ENCODE measurements around the gene CXCL16.

The CXCL16 gene, protein sequence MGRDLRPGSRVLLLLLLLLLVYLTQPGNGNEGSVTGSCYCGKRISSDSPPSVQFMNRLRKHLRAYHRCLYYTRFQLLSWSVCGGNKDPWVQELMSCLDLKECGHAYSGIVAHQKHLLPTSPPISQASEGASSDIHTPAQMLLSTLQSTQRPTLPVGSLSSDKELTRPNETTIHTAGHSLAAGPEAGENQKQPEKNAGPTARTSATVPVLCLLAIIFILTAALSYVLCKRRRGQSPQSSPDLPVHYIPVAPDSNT

DNA sequence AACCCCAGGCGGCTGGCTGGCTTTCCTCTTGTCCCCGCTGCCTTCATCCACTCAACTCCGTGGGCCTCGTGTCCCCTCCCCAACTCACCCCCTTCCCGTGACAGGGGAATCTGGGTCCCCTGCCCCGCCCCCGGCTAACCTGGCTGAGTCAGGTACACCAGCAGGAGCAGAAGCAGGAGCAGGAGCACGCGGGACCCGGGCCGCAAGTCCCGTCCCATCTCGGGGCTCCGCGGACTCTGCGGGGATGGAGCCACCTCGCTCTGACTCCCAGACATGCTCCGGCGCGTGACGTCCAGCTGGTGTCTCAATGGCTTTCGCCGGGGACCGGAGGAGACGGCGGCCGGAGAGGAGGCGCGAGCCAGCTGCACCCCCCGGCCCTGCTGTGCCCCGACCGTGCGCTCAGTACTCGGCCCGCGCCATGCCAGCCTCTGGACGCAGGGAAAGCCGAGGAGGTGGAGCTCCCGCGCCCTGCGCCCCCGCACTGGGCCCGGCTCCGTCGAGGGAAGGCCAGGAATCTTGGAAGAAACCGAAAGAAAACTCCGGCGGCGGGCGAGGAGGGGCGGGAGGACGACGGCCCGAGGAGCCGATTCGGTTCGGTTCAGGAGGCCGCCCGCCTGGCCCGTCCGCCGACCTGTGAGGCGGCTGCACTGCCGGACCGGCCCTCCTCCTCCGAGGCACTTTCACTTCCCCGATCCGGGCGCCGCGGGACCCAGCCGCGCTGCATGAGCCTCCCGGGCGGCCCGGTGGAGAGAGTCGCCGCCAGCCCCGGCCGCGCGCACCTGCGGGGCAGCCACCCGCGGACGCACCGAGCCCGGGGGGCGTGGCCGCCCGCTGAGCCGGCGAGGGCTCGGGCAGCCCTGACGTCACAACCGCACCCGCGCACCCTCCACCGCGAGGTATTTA lies at the start of gene CXCL16, which contains the start of gene ZMYND15:
TSS of gene CXCL16 (minus strand) at position 807 of the 903 bp plus-strand sequence. CDS start at position 218, 589 bp downstream.
TSS of gene ZMYND15 (plus strand) at position 712 of the 903 bp plus-strand sequence. CDS start 716 bp downstream, outside the sequence.
- DNase-seq (ENCODE audit: low spot score), result no peak

DNA sequence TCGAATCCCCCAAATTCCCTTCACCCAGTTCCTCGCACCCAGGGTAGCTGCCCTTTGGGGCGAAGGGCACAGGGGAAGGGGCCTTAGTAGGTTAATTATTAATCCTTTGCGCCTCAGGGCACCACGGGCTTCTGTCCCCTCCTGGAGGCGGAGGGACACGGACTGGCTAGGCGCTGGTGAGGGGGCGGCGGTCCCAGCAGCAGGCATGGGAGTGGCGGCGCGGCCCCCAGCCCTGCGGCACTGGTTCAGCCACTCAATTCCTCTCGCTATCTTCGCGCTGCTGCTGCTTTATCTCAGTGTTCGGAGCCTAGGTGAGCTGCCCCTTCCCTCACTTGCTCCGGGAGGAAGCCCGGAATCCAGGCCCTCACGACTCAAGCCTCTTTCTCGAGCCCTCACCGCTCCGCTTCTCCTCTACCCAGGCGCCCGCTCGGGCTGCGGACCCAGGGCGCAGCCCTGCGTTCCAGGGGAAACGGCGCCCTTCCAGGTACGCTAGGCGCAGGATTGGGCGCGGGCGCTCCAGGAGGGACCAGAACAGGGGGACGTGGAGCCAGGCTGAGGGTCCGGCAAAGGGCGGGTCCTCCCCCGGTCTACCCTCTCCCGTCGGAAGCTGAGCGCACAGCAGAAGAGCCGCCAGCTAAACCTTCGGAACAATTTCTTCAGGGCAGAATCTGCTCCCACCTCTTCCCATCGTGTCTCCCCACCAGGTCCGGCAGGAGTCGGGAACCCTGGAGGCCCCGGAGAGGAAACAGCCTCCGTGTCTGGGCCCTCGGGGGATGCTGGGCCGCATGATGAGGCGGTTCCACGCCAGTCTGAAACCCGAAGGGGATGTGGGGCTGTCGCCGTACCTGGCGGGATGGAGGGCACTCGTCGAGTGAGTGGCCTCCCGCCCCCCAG lies 49.3 kb upstream of the CXCL16 start, which contains the start of gene GLTPD2:
TSS of gene GLTPD2 (plus strand) at position 158 of the 894 bp plus-strand sequence. CDS start at position 206, 48 bp downstream.
- DNase-seq (ENCODE audit: low spot score), result no peak

DNA sequence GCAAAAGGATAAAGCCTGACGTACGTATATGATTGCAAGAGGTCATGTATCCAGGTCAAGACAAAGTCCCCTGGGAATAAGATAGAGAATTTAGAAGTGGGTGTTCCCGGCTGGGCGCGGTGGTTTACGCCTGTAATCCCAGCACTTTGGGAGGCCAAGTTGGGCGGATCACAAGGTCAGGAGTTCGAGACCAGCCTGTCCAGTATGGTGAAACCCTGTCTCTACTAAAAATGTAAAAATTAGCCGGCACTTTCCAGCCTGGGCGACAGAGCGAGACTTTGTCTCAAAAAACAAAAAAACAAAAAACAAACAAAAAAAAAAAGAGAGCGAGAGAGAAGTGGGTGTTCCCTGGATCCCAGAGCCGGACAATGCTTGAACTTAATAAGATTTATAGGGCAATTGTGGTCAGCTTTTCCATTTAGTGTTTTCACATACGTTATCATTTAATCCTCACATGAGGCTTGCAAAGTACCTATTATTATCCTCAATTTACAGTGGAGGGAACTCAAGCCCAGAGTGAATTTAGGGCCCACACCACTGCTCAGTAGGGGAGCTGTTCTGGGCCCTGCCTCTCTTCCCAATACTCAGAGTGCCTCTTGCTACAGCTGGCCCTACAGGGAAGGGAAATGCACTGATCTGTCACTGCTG lies 48.6 kb upstream of the CXCL16 start:
- no peak for DNase-seq (ENCODE audit: low spot score)

DNA sequence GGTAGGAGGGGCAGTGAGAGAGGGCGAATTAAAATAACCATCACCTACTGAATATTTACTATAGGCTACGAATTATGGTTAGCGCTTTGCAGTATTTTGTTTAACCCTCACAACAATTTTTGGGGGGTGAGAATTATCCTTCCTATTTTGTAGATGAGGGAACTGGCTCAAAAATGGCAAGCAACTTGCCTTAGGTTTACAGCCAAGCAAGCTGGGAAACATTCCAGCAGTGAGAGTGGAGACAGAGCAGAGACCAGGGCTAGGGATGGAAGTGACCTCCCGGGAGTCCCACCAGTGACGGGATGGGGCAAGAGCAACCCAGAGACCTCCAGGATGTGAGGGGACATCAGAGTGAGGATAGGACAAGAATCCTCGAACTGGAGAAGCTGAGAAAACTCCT lies 46.8 kb upstream of the CXCL16 start:
- peak; percentile 50 for DNase-seq (ENCODE audit: low spot score)

DNA sequence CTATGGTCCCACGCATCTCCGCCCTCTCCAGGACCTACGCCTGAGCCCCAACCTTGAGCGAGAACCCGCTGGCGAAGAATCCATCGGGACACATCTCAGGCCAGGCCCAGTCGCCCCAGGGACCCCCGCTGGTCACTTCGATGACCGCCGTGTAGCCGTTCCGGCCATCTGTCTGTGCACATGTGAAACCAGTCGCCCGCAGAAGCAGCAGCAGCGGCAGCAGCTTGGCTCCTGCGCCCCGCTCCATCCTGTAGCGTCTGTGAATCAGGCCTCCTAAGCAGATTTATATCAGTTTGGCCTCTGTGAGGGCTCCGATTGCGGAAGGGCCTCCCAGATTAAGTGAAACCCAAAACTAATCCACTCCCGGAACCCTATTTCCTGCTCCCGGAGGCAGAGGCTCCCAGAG lies 46.4 kb upstream of the CXCL16 start, which contains the start of gene VMO1:
TSS of gene VMO1 (minus strand) at position 259 of the 406 bp plus-strand sequence. CDS start at position 247, 12 bp downstream.
- DNase-seq (ENCODE audit: low spot score), result no peak

DNA sequence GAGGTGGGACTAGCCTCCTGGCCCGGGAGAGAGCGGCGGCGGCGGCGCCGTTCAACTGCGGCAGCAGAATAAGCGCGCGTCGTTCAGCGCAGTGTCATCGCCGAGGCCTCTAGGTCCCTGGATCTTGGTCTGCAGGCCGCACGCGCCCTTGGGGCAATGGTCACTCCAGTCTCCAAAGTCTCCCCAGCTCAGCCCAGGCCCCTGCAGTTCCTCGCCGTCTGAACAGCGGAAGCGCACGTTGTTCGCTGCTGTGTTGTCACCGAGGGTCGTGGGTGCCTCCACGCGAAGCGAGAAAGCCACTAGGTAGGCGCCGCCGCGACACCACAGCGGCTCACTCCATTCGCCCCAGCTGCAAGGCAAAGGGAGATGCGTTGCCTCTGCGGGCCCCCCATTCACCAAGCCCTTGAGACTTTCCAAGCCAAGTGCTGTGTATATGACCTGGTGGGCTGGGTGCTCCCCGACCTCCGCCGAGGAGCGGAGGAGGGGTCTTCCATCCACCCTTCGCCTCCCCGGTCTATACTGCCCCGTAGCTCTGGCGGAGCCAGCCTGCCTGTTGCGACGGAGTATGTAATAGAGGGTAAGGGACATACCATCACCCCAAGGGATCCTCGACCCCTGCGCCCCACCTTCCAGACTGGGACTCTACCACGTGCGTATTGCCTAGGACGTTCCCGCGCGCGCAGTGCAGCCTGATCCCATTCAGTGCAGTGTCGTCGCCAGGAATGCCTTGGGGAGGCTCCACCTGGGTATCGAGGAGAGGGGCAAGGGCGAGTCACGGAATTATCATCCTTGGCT lies 45.8 kb upstream of the CXCL16 start:
- DNase-seq (ENCODE audit: low spot score), result no peak

GRCh38 chr17:4782652-4783051 lies 42.9 kb upstream of the CXCL16 start:
- no peak for DNase-seq (ENCODE audit: low spot score)

DNA sequence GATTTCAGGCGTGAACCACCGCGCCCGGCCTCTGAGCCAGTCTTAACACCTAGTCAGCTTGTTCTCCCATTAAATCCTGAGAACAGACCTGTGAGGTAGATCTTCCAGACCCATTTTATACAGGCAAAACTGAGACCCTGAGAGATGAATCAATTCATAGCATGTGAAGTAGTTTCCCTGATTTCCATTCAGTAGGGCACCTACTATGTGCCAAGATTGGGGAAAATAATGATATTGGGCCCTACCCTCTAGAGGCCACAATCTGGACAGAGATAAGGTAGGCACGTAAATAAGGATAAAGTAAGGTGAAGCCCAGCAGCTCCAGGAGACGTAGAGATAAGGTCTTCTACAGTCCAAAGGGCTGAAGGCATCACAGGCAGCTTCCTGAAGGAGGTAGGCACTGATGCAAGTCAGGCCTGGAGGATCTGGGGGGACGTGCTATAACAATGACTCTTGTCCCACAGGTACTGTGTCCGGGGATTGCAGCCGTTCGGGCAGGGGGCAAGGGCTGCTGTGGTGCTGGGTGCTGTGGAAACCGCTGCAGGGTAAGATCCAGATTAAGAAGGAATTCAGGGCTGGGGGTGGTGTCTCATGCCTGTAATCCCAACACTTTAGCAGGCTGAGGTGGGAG lies 40.7 kb upstream of the CXCL16 start:
- no peak for DNase-seq (ENCODE audit: low spot score)

- no peak for DNase-seq (ENCODE audit: low spot score)
These were observed 38.4 kb upstream of the CXCL16 start for GRCh38 chr17:4777969-4778760.

DNA sequence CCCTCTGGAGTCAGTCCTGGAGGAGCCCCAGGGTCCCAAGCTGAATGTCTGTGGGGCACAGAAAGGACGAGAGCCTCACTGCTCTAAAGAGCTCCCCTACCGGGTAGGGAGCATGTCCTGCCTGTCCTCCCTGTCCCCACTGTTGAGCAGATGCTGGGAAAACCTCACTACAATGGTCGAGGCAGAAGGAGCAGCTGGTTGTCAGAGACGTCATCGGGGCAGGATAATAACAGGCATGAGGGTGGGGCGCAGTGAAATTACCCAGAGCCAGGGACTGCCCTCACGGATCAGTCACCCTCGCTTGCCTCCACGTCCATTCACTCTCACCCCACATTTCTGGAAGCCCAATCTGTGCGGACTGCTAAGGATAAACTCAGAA lies 32.5 kb upstream of the CXCL16 start:
- DNase-seq (ENCODE audit: low spot score), result no peak

DNA sequence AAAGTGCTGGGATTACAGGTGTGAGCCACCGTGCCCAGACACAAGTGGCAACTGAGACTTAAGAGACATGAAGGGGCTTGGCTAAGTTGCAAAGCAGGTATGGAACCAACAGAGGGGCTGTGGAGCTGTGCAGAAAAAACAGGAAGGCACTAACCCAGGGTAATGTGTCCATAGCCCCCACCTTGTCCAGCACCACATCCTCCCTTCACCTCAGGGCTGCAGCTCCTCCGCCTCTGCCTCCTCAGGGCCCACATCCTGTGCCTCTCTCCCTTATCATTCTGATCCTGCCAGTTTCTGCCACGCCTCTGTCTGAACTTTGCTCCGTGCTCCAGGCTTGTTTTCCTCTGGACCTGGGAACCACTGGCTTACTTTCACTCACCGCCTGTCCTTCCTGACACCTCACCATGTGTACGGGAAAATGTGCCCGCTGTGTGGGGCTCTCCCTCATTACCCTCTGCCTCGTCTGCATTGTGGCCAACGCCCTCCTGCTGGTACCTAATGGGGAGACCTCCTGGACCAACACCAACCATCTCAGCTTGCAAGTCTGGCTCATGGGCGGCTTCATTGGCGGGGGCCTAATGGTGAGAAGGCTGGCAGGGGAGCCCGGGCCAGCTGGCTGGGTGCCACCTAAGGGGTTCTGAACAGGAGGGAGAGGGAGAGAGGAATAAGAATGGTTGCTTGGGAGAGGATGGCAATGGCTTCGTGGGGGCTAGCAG lies 31.9 kb upstream of the CXCL16 start, which contains the start of gene TM4SF5:
TSS of gene TM4SF5 (plus strand) at position 368 of the 716 bp plus-strand sequence. CDS start at position 405, 37 bp downstream.
- no peak for DNase-seq (ENCODE audit: low spot score)

GRCh38 chr17:4769628-4770027 lies 29.9 kb upstream of the CXCL16 start:
- DNase-seq (ENCODE audit: low spot score), result no peak

DNA sequence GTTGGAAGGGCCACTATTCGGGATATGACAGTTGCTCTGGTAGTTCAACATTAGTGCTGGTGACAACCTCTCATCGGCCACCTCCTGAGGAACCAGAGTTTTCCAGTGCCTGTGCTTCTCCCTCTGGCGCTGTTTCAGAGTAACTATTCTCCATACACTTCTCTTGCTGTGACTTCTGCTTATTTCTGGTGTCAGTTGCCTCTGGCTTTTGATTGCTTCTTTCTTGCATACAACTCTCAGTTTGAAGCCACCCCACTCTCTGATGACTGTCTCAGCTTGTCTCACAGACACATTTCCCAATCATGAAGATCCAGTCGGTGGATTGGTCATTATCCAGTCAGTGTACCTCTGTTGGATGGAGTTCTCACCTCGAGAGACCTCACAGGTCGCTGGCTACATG lies 28.6 kb upstream of the CXCL16 start:
- no peak for DNase-seq (ENCODE audit: low spot score)

DNA sequence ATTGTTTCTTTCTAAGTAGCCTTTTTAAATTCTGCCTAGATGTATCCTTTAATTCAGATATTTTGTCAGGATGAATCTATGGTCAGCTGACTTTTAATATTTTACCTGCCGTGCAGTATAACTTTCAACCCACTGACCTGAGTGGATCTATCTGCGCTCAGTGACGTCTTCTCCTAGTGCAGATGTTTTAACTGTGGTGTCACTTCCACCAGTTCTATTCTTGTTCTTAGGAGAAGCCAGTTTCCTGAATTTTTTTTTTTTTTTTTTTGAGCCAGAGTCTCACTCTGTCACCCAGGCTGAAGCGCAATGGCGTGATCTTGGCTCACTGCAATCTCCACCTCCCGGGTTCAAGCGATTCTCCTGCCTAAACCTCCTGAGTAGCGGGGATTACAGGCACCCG lies 27.0 kb upstream of the CXCL16 start:
- no peak for DNase-seq (ENCODE audit: low spot score)

- no peak for DNase-seq (ENCODE audit: low spot score)
These were observed 26.5 kb upstream of the CXCL16 start for GRCh38 chr17:4766201-4766600.

- DNase-seq (ENCODE audit: low spot score), result no peak
These were observed 24.9 kb upstream of the CXCL16 start for GRCh38 chr17:4764595-4764994.

GRCh38 chr17:4759776-4760236 lies 20.1 kb upstream of the CXCL16 start:
- DNase-seq (ENCODE audit: low spot score), result no peak

DNA sequence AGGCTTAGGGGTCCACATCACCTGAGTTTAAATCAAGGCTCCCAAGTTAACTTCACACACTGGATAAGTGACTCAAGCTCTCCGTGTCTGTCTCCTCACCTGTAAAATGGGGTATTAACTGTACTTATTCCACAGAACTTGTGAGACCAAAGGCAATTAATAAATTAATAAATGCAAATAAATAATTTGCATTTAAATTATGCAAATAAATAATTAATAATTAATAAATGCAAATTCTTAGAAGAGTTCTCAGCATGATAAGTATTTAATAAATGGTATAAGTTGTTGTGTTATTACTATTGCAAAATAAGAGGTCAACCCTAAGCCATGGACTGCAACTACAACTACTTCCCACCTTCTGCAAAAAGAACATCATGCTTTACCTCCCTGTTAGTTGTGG lies 13.7 kb upstream of the CXCL16 start:
- DNase-seq (ENCODE audit: low spot score), result no peak
